ENCODE measurements around the gene GLTPD2. TPM values are rescaled to one million over a fixed set of nuclear protein-coding genes. Genes with fewer than 3 reads are reported as not detected.

The GLTPD2 gene
- total RNA-seq, 1 experiment from 2014 or later: 15.6 TPM

DNA sequence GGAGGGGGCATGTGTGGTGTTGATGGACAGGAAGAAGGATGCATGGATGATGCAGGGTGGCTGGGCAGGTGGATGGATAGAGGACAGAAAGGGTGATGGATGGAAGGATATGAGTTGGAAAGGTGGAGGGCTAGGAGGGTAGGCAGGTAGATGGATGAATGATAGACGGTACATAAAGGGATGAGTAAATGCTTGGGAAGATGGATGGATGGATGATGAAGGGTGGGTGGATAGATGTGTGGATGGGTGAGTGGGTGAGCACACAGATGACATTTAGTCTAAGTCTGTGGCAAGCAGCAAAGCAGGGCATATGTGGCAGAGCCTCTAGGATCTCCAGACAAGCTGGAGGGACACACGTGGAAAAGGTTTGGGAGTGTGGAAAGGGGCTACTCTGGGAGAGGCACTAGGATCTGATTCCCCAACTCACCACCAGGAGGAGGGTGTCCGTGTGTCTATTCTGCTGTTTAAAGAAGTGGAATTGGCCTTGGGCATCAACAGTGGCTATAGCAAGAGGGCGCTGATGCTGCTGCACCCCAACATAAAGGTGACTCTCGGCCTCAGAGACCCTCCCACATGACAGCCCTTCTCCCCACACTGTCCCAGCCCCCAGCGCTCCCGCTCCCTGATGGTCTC lies 26.4 kb downstream of the GLTPD2 start:
- Mint-ChIP-seq H3K4me3 (ENCODE audit: unreplicated experiment) (no peak overlapping the region), H3K27ac (ENCODE audit: unreplicated experiment) (no peak overlapping the region), H3K27me3 (ENCODE audit: insufficient read depth, unreplicated experiment) (no peaks in the 10 kb centered on the region), H3K4me1 (ENCODE audit: low read depth, unreplicated experiment) (no peaks in the 10 kb centered on the region), H3K9me3 (ENCODE audit: unreplicated experiment) (no peaks in the 10 kb centered on the region), H3K36me3 (ENCODE audit: insufficient read depth, unreplicated experiment) (peaks cover 40% of the 10 kb centered on the region)
- H3K4me3 ChIP-seq (ENCODE audit: low read depth, low read length): no peak overlapping the region
- no peaks in the 10 kb centered on the region for H3K9me3 ChIP-seq
- H3K27me3 ChIP-seq (replicated peaks; ENCODE audit: control insufficient read depth, insufficient read depth, low read length): no peaks in the 10 kb centered on the region
- POLR2A ChIA-PET: no interaction called here
- CTCF ChIA-PET: no interaction called here
- BruUV-seq (replicated peaks): no TSS peak
- DNase-seq: no peak
- H3K36me3 ChIP-seq (ENCODE audit: control insufficient read depth, insufficient read depth, low read length): no peaks in the 10 kb centered on the region
- TF ChIP-seq, protein P1, sequence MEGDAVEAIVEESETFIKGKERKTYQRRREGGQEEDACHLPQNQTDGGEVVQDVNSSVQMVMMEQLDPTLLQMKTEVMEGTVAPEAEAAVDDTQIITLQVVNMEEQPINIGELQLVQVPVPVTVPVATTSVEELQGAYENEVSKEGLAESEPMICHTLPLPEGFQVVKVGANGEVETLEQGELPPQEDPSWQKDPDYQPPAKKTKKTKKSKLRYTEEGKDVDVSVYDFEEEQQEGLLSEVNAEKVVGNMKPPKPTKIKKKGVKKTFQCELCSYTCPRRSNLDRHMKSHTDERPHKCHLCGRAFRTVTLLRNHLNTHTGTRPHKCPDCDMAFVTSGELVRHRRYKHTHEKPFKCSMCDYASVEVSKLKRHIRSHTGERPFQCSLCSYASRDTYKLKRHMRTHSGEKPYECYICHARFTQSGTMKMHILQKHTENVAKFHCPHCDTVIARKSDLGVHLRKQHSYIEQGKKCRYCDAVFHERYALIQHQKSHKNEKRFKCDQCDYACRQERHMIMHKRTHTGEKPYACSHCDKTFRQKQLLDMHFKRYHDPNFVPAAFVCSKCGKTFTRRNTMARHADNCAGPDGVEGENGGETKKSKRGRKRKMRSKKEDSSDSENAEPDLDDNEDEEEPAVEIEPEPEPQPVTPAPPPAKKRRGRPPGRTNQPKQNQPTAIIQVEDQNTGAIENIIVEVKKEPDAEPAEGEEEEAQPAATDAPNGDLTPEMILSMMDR (IDR thresholded peaks at IDR 0.05; ENCODE audit: insufficient read depth in 1 of 2, low read depth in 1 of 2, low read length in 1 of 2, severe bottlenecking in 1 of 2, unreplicated experiment in 1 of 2): peak; percentile 14 to 21
- no peaks in the 10 kb centered on the region for H3K4me1 ChIP-seq
- intact Hi-C loops (cut with micrococcal nuclease; ENCODE audit: unreplicated experiment): no loop called here

DNA sequence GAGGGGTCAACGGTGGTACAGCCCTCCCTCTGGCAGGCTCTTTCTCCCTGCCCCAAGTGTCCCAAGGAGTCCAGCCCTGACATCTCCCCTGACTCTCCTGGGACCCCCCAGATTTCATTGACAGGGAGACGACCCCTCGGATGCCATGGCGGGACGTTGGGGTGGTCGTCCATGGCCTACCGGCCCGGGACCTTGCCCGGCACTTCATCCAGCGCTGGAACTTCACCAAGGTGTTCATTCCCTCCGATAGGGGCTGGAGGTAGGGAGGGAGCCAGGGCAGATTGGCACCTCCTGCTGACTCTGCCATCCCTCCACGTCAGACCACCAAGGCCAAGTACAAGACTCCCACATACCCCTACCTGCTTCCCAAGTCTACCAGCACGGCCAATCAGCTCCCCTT lies 28.1 kb downstream of the GLTPD2 start:
- Mint-ChIP-seq H3K36me3 (ENCODE audit: insufficient read depth, unreplicated experiment) (peaks cover 33% of the 10 kb centered on the region), H3K9me3 (ENCODE audit: unreplicated experiment) (no peaks in the 10 kb centered on the region), H3K4me3 (ENCODE audit: unreplicated experiment) (no peak overlapping the region), H3K27me3 (ENCODE audit: insufficient read depth, unreplicated experiment) (no peaks in the 10 kb centered on the region), H3K4me1 (ENCODE audit: low read depth, unreplicated experiment) (no peaks in the 10 kb centered on the region), H3K27ac (ENCODE audit: unreplicated experiment) (no peak overlapping the region)
- BruUV-seq (replicated peaks): no TSS peak
- TF ChIP-seq, protein P1 (IDR thresholded peaks at IDR 0.05; ENCODE audit: insufficient read depth in 1 of 2, low read depth in 1 of 2, low read length in 1 of 2, severe bottlenecking in 1 of 2, unreplicated experiment in 1 of 2): no peak
- no peaks in the 10 kb centered on the region for H3K36me3 ChIP-seq (ENCODE audit: control insufficient read depth, insufficient read depth, low read length)
- H3K27me3 ChIP-seq (replicated peaks; ENCODE audit: control insufficient read depth, insufficient read depth, low read length): no peaks in the 10 kb centered on the region
- intact Hi-C loops (cut with micrococcal nuclease; ENCODE audit: unreplicated experiment): no loop called here
- ChIA-PET CTCF (no interaction called here), POLR2A (no interaction called here)
- no peaks in the 10 kb centered on the region for H3K4me1 ChIP-seq
- H3K9me3 ChIP-seq: no peaks in the 10 kb centered on the region
- DNase-seq: no peak
- H3K4me3 ChIP-seq (ENCODE audit: low read depth, low read length): no peak overlapping the region

- intact Hi-C loops (cut with micrococcal nuclease; ENCODE audit: unreplicated experiment): no loop called here
- Histone ChIP-seq H3K27me3 (replicated peaks; ENCODE audit: control insufficient read depth, insufficient read depth, low read length) (no peaks in the 10 kb centered on the region), H3K36me3 (ENCODE audit: control insufficient read depth, insufficient read depth, low read length) (no peaks in the 10 kb centered on the region), H3K4me1 (no peaks in the 10 kb centered on the region), H3K4me3 (ENCODE audit: low read depth, low read length) (no peak overlapping the region), H3K9me3 (no peaks in the 10 kb centered on the region)
- POLR2A ChIA-PET: no interaction called here
- TF ChIP-seq, protein P1 (IDR thresholded peaks at IDR 0.05; ENCODE audit: insufficient read depth in 1 of 2, low read depth in 1 of 2, low read length in 1 of 2, severe bottlenecking in 1 of 2, unreplicated experiment in 1 of 2): no peak
- Mint-ChIP-seq H3K27ac (ENCODE audit: unreplicated experiment) (no peak overlapping the region), H3K36me3 (ENCODE audit: insufficient read depth, unreplicated experiment) (peaks cover 33% of the 10 kb centered on the region), H3K9me3 (ENCODE audit: unreplicated experiment) (no peaks in the 10 kb centered on the region), H3K4me3 (ENCODE audit: unreplicated experiment) (no peak overlapping the region), H3K4me1 (ENCODE audit: low read depth, unreplicated experiment) (no peaks in the 10 kb centered on the region), H3K27me3 (ENCODE audit: insufficient read depth, unreplicated experiment) (no peaks in the 10 kb centered on the region)
- BruUV-seq (replicated peaks): no TSS peak
- no peak for DNase-seq
- CTCF ChIA-PET: no interaction called here
These were observed 29.5 kb downstream of the GLTPD2 start for GRCh38 chr17:4818276-4818675.
